Kidney epithelial cell (primary cell): Measurements from ENCODE around the gene PLEKHG2. TPM values are rescaled to one million over a fixed set of nuclear protein-coding genes. Genes with fewer than 3 reads are reported as not detected.
A peak's percentile ranks its signal among the peaks of the same experiment; 100 is the strongest.

ENCODE experiments used
- DNase-seq: peaks from one replicate; pipeline ENCODE4 v3.0.0-alpha.2; 2010; ENCODE audit warnings: low read depth
- H3K27me3 ChIP-seq: 2 replicates; pipeline ENCODE4 v1.6.0; 2011; ENCODE audit warnings: low read length; ENCODE audit not compliant: control insufficient read depth, insufficient read depth
- H3K36me3 ChIP-seq: 2 replicates; pipeline ENCODE4 v1.5.1; 2011; ENCODE audit warnings: low read length; ENCODE audit not compliant: control insufficient read depth, insufficient read depth
- H3K4me3 ChIP-seq: 2 replicates; pipeline ENCODE4 v1.5.1; 2011; ENCODE audit warnings: low read depth, mild to moderate bottlenecking, control low read depth, low read length
- CTCF ChIP-seq: IDR thresholded peaks from 2 replicates; pipeline ENCODE4 v1.5.1; 2011; ENCODE audit warnings: mild to moderate bottlenecking, moderate library complexity, low read length, control low read depth, inconsistent platforms; ENCODE audit not compliant: insufficient read depth, poor library complexity, severe bottlenecking
- total RNA-seq: library from RNA; depleted of rRNA; stranded (reverse); fragments of >200 nt; gene quantifications from 2 replicates; pipeline ENCODE4 v1.2.3, GENCODE V29; 2015

Gene PLEKHG2
- total RNA-seq, 1 donor from 2014 or later, result 22.8 TPM

DNA sequence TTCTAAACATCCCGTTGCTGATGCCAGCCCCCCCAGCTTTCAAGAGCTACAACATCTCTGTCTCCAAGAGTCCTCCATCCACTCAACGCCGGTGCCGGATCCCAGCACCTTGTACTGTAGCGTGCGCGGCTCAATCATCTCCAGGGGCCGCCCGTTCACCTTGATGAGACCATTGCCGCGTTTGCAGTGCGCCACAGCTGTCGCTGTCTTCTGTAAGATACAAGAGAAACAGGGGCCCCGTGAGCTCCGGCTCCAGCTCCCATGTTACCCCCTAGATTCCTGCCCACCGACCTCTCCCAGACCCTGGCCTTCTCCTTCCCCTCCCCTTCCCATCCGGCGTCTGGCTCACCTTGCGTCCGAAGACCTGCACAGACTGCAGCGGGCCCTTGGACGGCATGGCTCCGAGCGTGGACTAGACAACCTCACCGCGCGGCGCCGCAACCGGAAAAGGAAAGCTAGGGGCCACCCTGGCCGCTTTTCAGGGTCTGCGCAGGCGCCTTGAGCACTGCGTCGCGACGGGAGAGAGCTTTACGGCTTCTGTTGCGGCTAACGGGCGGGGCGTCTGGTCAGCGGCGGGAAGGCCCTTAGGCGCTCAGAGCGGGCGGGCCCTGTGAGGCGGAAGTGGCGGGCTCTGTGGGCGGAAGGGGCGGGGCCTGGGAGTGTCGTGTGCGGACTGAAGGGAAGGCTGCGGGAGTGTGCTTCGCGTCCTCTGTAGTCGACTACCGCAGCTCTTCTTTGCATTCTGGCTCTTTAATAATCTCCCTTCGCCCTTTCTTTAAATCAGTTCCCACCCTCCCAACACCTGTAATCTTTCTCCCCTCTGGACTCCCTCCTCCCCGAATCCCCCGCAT, 23.3 kb downstream of the PLEKHG2 start, which contains the start of gene RPS16:
Gene RPS16 (minus strand): TSS at position 451 of the 851 bp plus-strand sequence. CDS start 54 bp downstream, at position 397.
- Histone ChIP-seq H3K36me3 (peaks cover 4% of the 10 kb centered on the region), H3K4me3 (peak within 1 kb of the TSS; percentile 74), H3K27me3 (no peaks in the 10 kb centered on the region)
- TF ChIP-seq CTCF, result no peak
- peak; percentile 84 for DNase-seq

DNA sequence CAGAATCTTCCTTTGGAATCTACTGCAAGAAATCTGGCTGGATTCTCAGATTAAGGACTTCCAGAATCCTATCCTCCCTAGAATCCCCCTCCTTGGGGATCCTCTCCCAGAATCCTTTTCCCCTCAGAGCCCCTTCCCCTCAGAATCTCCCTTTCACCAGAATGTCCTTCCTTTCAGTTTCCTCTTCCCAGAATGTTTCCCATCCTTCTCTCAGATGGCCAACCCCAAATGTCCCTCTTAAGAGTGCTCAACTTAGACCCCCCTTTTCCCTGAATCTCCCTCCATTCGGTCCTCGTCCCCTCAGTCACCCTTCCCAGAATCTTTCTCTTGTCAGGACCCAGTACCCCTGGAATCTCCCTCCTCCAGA, 23.9 kb downstream of the PLEKHG2 start:
- H3K36me3 ChIP-seq, result peaks cover 4% of the 10 kb centered on the region
- no peak for DNase-seq
- H3K4me3 ChIP-seq, result peak overlapping the region; percentile 57
- TF ChIP-seq CTCF, result no peak
- no peaks in the 10 kb centered on the region for H3K27me3 ChIP-seq

GRCh38 chr19:39438270-39438934, 25.9 kb downstream of the PLEKHG2 start:
- DNase-seq, result no peak

DNA sequence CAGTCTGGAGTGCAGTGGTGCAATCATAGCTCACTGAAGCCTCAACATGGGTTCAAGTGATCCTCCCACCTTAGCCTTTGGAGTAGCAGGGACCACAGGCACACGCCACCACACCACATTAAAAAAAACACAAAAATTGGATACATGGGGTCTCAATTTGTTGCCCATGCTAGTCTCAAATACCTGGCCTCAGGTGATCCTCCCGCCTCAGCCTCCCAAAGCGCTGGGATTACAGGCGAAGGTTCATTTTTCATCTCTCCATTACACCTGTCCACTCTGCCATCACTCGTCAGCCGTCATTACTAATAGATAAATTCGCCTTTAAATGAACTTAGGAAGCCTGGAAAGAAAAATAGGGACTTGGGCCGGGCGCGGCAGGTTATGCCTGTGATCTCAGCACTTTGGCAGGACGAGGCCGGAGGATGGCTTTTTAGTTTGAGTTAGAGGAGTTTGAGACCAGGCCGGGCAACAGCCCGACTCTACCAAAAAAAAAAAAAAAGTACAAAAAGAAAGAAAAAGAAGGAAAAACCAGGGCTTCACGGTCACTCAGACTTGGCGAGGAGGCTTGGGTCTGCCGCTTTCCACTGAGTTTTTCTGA, 32.2 kb downstream of the PLEKHG2 start:
- no peak for TF ChIP-seq CTCF
- no peaks in the 10 kb centered on the region for H3K27me3 ChIP-seq
- peak overlapping the region; percentile 99 for H3K4me3 ChIP-seq
- no peaks in the 10 kb centered on the region for H3K36me3 ChIP-seq
- no peak for DNase-seq

More at GRCh38 chr19:39438270-39438934, 25.9 kb downstream of the PLEKHG2 start:
- H3K4me3 ChIP-seq, result no peak overlapping the region
- TF ChIP-seq CTCF, result no peak
- H3K36me3 ChIP-seq, result peaks cover 4% of the 10 kb centered on the region
- H3K27me3 ChIP-seq, result no peaks in the 10 kb centered on the region

GRCh38 chr19:39445196-39446111, 33.0 kb downstream of the PLEKHG2 start, which contains the start of gene SUPT5H:
Gene SUPT5H, plus strand, starts transcription at chr19:39445582. Its CDS starts 309 bp downstream, at chr19:39445891.
- peak within 1 kb of the TSS; percentile 99 for H3K4me3 ChIP-seq
- H3K36me3 ChIP-seq, result no peaks in the 10 kb centered on the region
- DNase-seq, result peak; percentile 91
- TF ChIP-seq CTCF, result no peak
- H3K27me3 ChIP-seq, result no peaks in the 10 kb centered on the region
